HG03060 (cell line): ENCODE data around the gene CFAP107.
"Not testable (repeated sequence)": the region's sequence is repeated elsewhere in the genome, so short reads cannot be mapped to it uniquely, and the experiment has no call there.

Experiments used
- ATAC-seq: cut with Tn5 transposase; IDR thresholded peaks from one replicate; pipeline ENCODE4 v1.9.1; 2021; ENCODE audit warnings: low read depth, moderate number of reproducible peaks; ENCODE audit not compliant: unreplicated experiment

The CFAP107 gene

DNA sequence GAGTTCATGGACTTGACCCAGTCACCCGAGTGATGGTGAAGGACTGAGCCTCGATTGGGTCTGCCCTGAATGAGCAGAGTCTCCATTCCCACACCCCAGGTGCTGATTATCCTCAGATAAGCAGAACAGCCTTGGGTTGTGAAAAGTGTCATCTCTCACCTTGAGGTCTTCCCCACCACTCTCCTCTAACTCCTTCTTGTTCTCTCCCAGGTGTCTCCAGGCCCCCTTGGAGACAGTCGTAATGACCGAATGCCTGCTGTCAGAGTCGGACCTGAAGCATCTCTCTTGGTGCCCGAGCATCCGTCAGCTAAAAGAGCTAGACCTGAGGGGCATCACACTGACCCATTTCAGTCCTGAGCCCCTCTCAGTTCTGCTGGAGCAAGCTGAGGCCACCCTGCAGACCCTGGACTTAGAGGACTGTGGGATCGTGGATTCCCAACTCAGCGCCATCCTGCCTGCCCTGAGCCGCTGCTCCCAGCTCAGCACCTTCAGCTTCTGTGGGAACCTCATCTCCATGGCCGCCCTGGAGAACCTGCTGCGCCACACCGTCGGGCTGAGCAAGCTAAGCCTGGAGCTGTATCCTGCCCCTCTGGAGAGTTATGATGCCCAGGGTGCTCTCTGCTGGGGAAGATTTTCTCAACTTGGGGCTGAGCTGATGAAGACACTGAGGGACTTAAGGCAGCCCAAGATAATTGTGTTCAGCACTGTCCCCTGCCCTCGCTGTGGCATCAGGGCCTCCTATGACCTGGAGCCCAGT is 31.0 kb downstream of the CFAP107 start:
- ATAC-seq = no peak

DNA sequence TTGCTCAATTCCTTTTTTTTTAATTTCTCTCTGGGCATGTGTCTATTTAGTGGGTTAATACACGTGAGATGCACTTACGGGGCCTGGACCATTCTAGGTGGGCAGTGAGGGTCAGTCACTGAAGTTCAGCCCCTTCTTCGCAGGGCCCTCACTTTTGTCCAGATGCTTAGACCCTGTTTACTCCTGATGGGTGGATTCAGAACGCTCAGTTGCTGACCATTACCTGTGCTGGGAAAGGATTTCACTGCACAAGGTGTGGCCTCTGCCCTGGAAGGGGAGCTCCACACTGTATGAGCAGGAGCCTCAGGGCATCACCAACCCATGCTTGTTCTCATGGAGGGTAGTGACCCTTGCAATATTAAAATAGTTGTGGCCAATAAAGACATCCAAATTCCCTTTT is 32.1 kb downstream of the CFAP107 start:
- ATAC-seq = no peak

DNA sequence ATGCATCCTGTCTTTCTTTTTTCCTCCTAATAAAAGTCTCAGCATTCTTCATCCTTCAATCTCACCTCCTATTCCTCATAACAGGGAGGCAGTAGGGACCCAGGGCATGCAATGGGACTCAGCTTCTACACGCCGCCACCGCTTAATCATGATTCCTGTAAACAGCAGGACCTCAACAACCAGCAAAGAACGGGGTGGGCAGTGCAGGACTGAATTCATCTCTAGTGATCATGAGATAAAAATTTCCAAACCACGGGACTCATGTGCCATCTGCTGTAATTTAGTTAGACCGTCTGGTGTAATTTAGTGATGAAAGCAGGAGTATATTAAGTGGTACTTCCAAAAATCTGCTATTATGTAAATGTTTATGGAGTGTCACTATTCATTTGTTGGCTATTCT is 32.9 kb downstream of the CFAP107 start:
- no peak for ATAC-seq

DNA sequence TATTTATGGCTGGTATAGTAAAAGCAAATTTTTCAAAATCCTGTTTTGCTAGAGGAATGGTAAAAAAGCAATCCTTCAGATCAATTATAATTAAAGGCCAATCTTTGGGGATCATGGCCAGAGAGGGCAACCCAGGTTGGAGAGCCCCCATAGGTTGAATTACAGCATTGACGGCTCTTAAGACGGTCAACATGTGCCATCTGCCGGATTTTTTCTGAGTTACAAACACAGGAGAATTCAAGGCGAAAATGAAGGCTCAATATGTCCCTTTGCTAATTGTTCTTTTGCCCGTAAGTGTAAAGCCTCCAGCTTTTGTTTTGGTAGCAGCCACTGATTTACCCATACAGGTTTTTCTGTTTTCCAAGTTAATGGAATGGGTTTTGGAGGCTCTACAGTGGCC is 35.5 kb downstream of the CFAP107 start:
- ATAC-seq = not testable (repeated sequence)

DNA sequence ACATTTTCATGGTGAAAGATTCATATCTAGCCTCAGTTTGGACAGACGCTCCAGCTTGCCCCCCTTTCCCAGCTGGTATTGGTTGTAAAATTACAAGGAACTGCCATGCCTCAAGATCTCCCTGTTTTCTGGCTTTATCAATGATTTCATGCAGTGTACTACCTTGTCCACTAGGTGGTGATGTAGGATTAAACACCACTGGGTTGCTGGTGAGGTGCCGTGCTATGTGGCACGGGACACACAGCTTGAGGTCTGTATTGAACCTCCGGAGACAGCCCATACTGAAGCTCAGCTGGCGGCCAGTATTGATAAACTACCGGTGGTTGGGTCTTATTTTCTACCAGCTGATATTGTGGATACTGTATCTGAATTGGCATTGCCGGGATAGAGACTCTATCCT is 37.8 kb downstream of the CFAP107 start:
- not testable (repeated sequence) for ATAC-seq

DNA sequence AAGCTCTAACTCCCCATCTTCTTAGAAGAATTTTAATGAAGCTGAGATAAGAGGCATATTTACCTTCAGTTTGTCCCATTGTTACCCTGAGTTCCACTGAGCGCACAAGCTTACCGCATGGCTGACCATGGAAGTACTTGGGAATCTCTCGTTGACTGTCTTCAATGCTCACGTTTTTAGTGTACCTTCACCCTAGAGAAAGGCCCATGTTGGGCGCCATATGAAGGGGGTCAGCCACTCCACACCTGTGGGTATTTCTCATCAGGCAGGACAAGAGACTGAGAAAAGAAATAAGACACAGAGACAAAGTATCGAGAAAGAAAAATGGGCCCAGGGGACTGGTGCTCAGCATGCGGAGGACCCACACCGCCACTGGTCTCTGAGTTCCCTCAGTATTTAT is 38.7 kb downstream of the CFAP107 start:
- ATAC-seq = not testable (repeated sequence)

DNA sequence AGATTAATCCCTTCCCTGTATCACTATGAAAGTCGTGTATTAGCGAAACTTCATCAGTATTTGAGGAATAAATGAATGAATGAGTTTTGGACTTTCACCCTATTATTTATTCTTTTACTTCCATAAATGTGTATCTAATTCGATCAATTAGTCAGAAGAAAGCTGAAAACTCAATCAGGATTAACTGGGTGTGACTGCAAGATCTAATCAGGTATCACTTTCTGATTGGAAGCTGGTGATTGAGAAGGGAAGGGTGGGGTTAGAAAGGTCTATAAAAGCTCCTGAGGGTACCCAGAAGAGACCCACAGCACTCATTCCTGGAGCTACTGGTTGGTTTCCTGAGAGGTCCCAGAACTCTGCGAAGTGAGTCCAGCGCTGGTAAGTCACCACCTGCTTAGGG is 45.1 kb downstream of the CFAP107 start, which contains the start of gene PRAMEF1:
Gene PRAMEF1, plus strand, starts transcription at position 301 of the 400 bp plus-strand sequence. CDS start 1,831 bp downstream, outside the sequence.
- not testable (repeated sequence) for ATAC-seq

DNA sequence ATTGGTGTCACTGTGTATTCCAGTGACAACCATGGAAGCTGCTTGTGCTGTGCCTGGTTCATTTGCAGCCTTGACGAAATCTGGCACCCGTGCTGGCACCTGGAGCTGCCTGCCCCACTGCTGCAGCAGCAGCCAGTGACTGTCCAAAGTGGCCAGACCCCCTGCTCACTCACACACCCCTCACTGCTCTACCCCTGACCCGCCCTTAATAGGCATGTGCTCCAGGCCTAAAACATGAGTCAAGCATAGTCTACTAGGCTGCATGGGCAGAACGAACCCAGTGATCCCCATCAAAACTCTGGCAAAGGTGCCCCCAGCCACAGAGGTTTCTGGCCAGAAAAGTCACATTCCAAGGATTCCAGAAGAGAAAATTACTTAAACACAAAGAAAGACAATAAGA is 52.9 kb downstream of the CFAP107 start:
- ATAC-seq = no peak

DNA sequence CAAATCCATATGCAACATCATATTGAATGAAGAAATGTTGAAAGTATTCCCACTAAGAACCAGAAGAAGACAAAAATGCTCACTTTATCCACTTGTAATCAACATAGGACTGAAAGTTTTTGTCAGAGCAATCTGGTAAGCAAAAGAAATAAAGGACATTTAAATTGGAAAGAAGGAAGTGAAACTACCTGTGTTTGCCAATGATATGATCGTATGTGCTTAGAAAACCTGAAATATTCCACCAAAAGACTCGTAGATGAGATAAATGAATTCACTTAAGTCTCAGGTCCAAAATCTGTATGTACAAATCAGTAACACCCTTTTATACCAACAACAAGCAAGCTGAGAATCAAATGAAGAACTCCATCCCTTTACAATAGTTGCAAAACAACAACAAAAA is 53.7 kb downstream of the CFAP107 start:
- no peak for ATAC-seq

DNA sequence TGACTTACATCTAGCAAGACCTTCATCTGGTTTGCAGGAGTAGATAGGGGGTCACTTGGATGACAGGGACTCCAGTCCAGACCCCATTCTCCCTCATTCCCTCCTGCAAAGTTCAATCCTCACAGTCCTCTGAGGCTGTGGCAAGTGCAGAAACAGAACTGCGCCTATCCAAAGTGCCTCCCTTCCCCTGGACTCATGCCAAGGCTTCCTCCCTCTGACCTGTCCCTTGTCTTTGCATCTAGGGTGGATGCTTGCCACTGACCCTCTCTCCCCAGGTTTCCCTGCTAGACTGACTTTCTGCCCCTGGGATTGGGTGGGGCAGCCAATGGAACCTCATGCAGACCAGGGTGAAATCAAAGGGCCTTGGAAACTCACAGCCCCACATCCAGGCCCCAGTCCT is 63.9 kb downstream of the CFAP107 start:
- ATAC-seq = no peak

DNA sequence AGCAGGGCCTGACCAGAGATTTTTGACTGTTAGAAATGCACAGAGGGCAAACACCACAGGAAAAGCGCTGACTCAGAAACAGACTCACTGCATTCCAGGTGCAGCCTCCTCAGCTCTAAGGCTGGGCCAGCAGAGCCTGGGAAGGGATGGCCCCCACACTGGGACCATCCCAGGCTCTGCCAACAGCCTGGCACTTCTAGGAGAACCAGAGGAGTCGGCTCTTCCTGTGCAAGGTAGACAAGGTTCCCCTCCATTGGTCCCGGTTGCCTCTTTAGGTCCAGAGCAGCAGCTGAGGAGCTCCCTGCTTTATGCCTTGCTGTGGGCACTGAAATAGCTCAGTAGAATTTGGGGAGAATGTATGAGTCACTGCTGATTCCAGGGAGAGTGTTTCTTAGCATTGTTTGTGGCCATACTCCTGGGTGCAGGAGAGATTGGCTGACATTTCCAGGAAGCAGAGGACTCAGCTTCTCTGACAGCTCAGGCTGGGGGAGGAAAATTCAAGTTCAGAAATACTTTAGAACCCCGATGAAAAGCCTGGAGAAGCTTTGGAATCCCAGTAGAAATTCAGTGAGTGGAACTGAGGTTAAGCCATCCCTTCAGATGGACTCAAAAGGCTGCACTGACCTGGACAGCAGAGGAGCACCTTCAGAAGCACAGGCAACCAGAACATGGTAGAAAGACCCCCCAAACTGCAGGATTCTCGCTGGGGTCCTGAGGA is 64.8 kb downstream of the CFAP107 start:
- ATAC-seq = no peak

DNA sequence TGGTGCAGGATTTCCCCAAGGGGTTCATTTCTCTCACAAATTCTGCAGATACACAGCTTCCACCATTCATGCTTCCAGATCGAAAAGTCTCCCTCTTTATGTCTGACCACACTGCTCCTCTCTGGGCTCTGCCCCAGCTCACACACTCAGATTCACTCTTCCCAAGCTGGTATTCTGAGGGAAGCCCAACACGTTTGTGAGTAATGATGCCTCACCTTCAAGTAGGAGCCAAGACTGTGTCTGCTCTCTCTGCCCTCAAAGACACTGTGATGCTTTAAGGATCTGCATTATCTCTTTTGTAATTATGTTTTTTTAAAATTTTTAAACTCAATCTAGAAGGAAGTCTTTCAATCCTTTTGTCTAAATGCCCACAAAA is 65.4 kb downstream of the CFAP107 start:
- no peak for ATAC-seq
